HepG2 (cell line): ENCODE measurements around the gene IFNK. TPM values are rescaled to one million over a fixed set of nuclear protein-coding genes. Genes with fewer than 3 reads are reported as not detected.

Experiments used
- ATAC-seq: fragments of 200-7000 bp; cut with Tn5 transposase; 3 replicates; pipeline ENCODE4 v1.9.1; 2020; ENCODE audit warnings: mild to moderate bottlenecking, moderate library complexity
- BruUV-seq: library from RNA; stranded (reverse); fragments of 400-500 nt; replicated peaks from 2 replicates; lab custom pipeline; 2021; lab: Mats Ljungman, UMichigan
- CTCF ChIA-PET: fragments of 300-600 bp; formaldehyde crosslinking; extraction: SDS; loops from one replicate; lab custom pipeline; 2021; ENCODE audit warnings: low total read pairs, inconsistent platforms, low intra/inter-chr PET ratio; lab: Yijun Ruan, JAX
- POLR2A ChIA-PET: fragments of 350-600 bp; sonication (Branson Sonifier 250); formaldehyde crosslinking; loops from one replicate; lab custom pipeline; 2020; ENCODE audit warnings: antibody characterized with exemption, inconsistent platforms; lab: Yijun Ruan, JAX
- DNase-seq: peaks from one replicate; pipeline ENCODE4 v3.0.0-alpha.2; 2015; ENCODE audit warnings: low spot score
- FAIRE-seq: peaks from 3 replicates; lab custom pipeline; 2011; peaks lifted over from hg19 to GRCh38; lab: Jason Lieb, UNC
- H2AFZ ChIP-seq: one replicate; pipeline ENCODE4 v1.6.1; 2011; ENCODE audit warnings: low read length, inconsistent platforms
- H3K27ac ChIP-seq: fragments of 300-600 bp; 3 replicates; pipeline ENCODE4 v1.8.0; 2011; ENCODE audit warnings: mixed run types, mild to moderate bottlenecking, mixed read lengths, low read length, inconsistent platforms; ENCODE audit not compliant: insufficient read depth; ENCODE audit errors: extremely low read length
- H3K27me3 ChIP-seq, 2 experiments: fragments of 200-600 bp in 1 of 2; 2 replicates in 1 of 2; 3 replicates in 1 of 2; pipeline versions ENCODE4 v1.6.0 to v1.8.0; 2011; ENCODE audit warnings: low read length in 2 of 2, mild to moderate bottlenecking in 2 of 2, moderate library complexity in 2 of 2, inconsistent platforms in 1 of 2; ENCODE audit not compliant: insufficient read depth in 2 of 2, control insufficient read depth in 1 of 2
- H3K36me3 ChIP-seq, 2 experiments: fragments of 200-600 bp in 1 of 2; replicated peaks in 1 of 2; 2 replicates in 1 of 2; 3 replicates in 1 of 2; pipeline versions ENCODE4 v1.5.1 to v1.8.0; 2011; ENCODE audit warnings: low read length in 2 of 2, inconsistent platforms in 1 of 2; ENCODE audit not compliant: insufficient read depth in 2 of 2, control insufficient read depth in 1 of 2
- H3K4me1 ChIP-seq: 2 replicates; pipeline ENCODE4 v1.5.1; 2012; ENCODE audit warnings: low read length, inconsistent platforms; ENCODE audit not compliant: insufficient read depth
- H3K4me2 ChIP-seq: 2 replicates; pipeline ENCODE4 v1.6.0; 2011; ENCODE audit warnings: low read depth, low read length, inconsistent platforms
- H3K4me3 ChIP-seq, 3 experiments: fragments of 200-600 bp in 1 of 3; sonication (generic), shearing (Covaris generic) in 1 of 3; replicated peaks in 1 of 3; 2 replicates each; pipeline ENCODE4 v1.5.1; 2011 to 2016; ENCODE audit warnings: low read length in 3 of 3, inconsistent platforms in 2 of 3, low read depth in 2 of 3, mild to moderate bottlenecking in 2 of 3, control low read depth in 1 of 3, mixed read lengths in 1 of 3; ENCODE audit not compliant: insufficient read depth in 1 of 3
- H3K79me2 ChIP-seq: one replicate; pipeline ENCODE4 v1.6.1; 2011; ENCODE audit warnings: low read length, inconsistent platforms; ENCODE audit not compliant: insufficient read depth
- H3K9ac ChIP-seq: 2 replicates; pipeline ENCODE4 v1.6.0; 2011; ENCODE audit warnings: mild to moderate bottlenecking, low read depth, low read length, inconsistent platforms; ENCODE audit not compliant: insufficient read depth
- H3K9me3 ChIP-seq: 2 replicates; pipeline ENCODE4 v1.5.1; 2012; ENCODE audit warnings: mild to moderate bottlenecking, low read length
- H4K20me1 ChIP-seq: 2 replicates; pipeline ENCODE4 v1.6.0; 2011; ENCODE audit warnings: inconsistent platforms, mild to moderate bottlenecking, low read length, moderate library complexity; ENCODE audit not compliant: insufficient read depth
- ASH2L ChIP-seq: fragments of 300-600, 200-600 bp; sonication (generic); IDR thresholded peaks from 2 replicates; pipeline ENCODE4 v1.7.0; 2017; ENCODE audit warnings: low read depth, mild to moderate bottlenecking, moderate library complexity, mixed read lengths, low read length; ENCODE audit not compliant: insufficient read length
- BCL6 ChIP-seq: IDR thresholded peaks from 2 replicates; pipeline ENCODE4 v1.6.1; 2016; ENCODE audit warnings: missing genetic modification reagents, missing compliant biosample characterization
- CHCHD3 ChIP-seq: sonication (generic); formaldehyde crosslinking; IDR thresholded peaks from 2 replicates; pipeline ENCODE4 v1.8.0; 2022; ENCODE audit warnings: mild to moderate bottlenecking, missing genetic modification reagents, moderate library complexity
- HBP1 ChIP-seq: IDR thresholded peaks from 2 replicates; pipeline ENCODE4 v1.6.1; 2016; ENCODE audit warnings: low read depth, control low read depth
- PAF1 ChIP-seq: IDR thresholded peaks from 2 replicates; pipeline ENCODE4 v1.6.1; 2016; ENCODE audit warnings: missing genetic modification reagents, missing compliant biosample characterization
- PCBP2 ChIP-seq: fragments of 200-400 bp; formaldehyde crosslinking; optimal IDR thresholded peaks from 2 replicates; pipeline ENCODE3; 2018; ENCODE audit warnings: low read length, low read depth; ENCODE audit not compliant: poor library complexity, severe bottlenecking
- PRPF4 ChIP-seq: fragments of 200-400 bp; formaldehyde crosslinking; IDR thresholded peaks from 2 replicates; pipeline ENCODE4 v1.6.1; 2016; ENCODE audit warnings: low read length, low read depth; ENCODE audit not compliant: poor library complexity, severe bottlenecking
- SRY ChIP-seq: sonication (generic); formaldehyde crosslinking; IDR thresholded peaks from 2 replicates; pipeline ENCODE4 v1.8.0; 2022; ENCODE audit warnings: mild to moderate bottlenecking, missing genetic modification reagents
- ZNF205 ChIP-seq: IDR thresholded peaks from 2 replicates; pipeline ENCODE4 v1.6.1; 2018; ENCODE audit warnings: missing biosample characterization, missing genetic modification reagents
- ZNF746 ChIP-seq: sonication (generic); formaldehyde crosslinking; IDR thresholded peaks from 2 replicates; pipeline ENCODE4 v1.8.0; 2022; ENCODE audit warnings: mild to moderate bottlenecking, missing genetic modification reagents
- WGBS: methylation state at CpG from one replicate; pipeline ENCODE4 v1.1.6; 2017; ENCODE audit warnings: low lambda C conversion rate; 5-methylcytosine and 5-hydroxymethylcytosine counted together
- in situ Hi-C: cut with HindIII; loops from 2 replicates; pipeline ENCODE4 v1.10.0; 2017; ENCODE audit warnings: low pct_unique_long_range_greater_than_20kb; ENCODE audit not compliant: extremely low pct_ligation_motif_present
- intact Hi-C: fragments of 100-400 bp; cut with micrococcal nuclease; formaldehyde crosslinking; loops from one replicate; pipeline ENCODE4 v1.10.0; 2022; ENCODE audit not compliant: unreplicated experiment
- polyA plus RNA-seq, 8 experiments: library from polyadenylated mRNA; depleted of rRNA in 3 of 8; stranded (reverse) in 7 of 8; unstranded in 1 of 8; fragments of >200 nt; fragmentation: Illumina TruSeq in 4 of 8; extraction: Trizol in 4 of 8; gene quantifications; 2 replicates each; pipeline versions ENCODE4 v1.2.1 to v1.2.3, GENCODE V29; 2011 to 2016; ENCODE audit warnings: low read depth in 4 of 8, missing spikeins in 1 of 8, mixed read lengths in 1 of 8; ENCODE audit not compliant: insufficient read depth in 1 of 8
- total RNA-seq, 5 experiments: library from RNA; depleted of rRNA; stranded (reverse); fragments of >200 nt; fragmentation: Illumina TruSeq; extraction: Trizol; gene quantifications; 2 replicates each; pipeline ENCODE4 v1.2.3, GENCODE V29; 2016; ENCODE audit warnings: low read depth in 1 of 5

IFNK gene
- total and polyA plus RNA-seq, 2 of the 13 experiments (the other 11 are each of a cell fraction or from before 2014, with no cell fraction given): not detected

GRCh38 chr9:27489087-27489876, 34.8 kb upstream of the IFNK start:
- WGBS: 38% methylated on average over 5 of the region's 5 CpGs
- in situ Hi-C loops: no loop called here
- no peaks in the 10 kb centered on the region for H3K79me2 ChIP-seq
- no peak overlapping the region for H3K4me2 ChIP-seq
- H3K4me1 ChIP-seq: no peaks in the 10 kb centered on the region
- BruUV-seq: no TSS peak
- no peaks in the 10 kb centered on the region for H3K9me3 ChIP-seq
- H3K27ac ChIP-seq: no peak overlapping the region
- H4K20me1 ChIP-seq: no peaks in the 10 kb centered on the region
- ChIA-PET CTCF (no interaction called here), POLR2A (no interaction called here)
- H3K9ac ChIP-seq: no peak overlapping the region
- 0 out of 5 replicates have a peak, but pooled peaks cover 0 to 3% of the 10 kb centered on the region in 2 experiments for H3K27me3 ChIP-seq
- TF ChIP-seq ASH2L (no peak), SRY (CRISPR knock-in tag) (no peak), BCL6 (CRISPR knock-in tag) (no peak), PAF1 (no peak), ZNF746 (CRISPR knock-in tag) (no peak), HBP1 (CRISPR knock-in tag) (no peak)
- H3K36me3 ChIP-seq: no peaks in the 10 kb centered on the region
- no peak for FAIRE-seq
- no peak for DNase-seq
- H2AFZ ChIP-seq: no peak overlapping the region
- no peak overlapping the region for H3K4me3 ChIP-seq
- ATAC-seq: no peak
- intact Hi-C loops: no loop called here

GRCh38 chr9:27491154-27491553, 32.9 kb upstream of the IFNK start:
- in situ Hi-C loops: no loop called here
- Histone ChIP-seq H3K27me3 (0 out of 5 replicates have a peak, but pooled peaks cover 0 to 3% of the 10 kb centered on the region in 2 experiments), H3K9me3 (no peaks in the 10 kb centered on the region), H3K79me2 (no peaks in the 10 kb centered on the region), H3K9ac (no peak overlapping the region), H2AFZ (no peak overlapping the region), H4K20me1 (no peaks in the 10 kb centered on the region), H3K4me2 (no peak overlapping the region)
- intact Hi-C loops: no loop called here
- no peak for ATAC-seq
- TF ChIP-seq PRPF4 (no peak), ZNF205 (CRISPR knock-in tag) (no peak), PCBP2 (no peak), CHCHD3 (CRISPR knock-in tag) (no peak)
- TF ChIP-seq, all 625 proteins: peak for 0
- CTCF ChIA-PET: no interaction called here
- no peaks in the 10 kb centered on the region for H3K36me3 ChIP-seq
- 5% methylated on average over 1 of the region's 1 CpG for WGBS
- POLR2A ChIA-PET: no interaction called here
- FAIRE-seq (no peak), DNase-seq (no peak)
- H3K27ac ChIP-seq: no peak overlapping the region
- no peaks in the 10 kb centered on the region for H3K4me1 ChIP-seq
- BruUV-seq: no TSS peak
- H3K4me3 ChIP-seq: no peak overlapping the region
